Fibroblast of lung (primary cell): ENCODE results near the gene RAB8B. TPM values are rescaled to one million over a fixed set of nuclear protein-coding genes. Genes with fewer than 3 reads are reported as not detected.
A peak's percentile ranks its signal among the peaks of the same experiment; 100 is the strongest.

Experiments
- DNase-seq, 2 donors: peaks; one replicate each; pipeline versions ENCODE4 v3.0.0 to v3.0.0-alpha.2; 2010; ENCODE audit warnings: low read depth in 2 of 2
- H2AFZ ChIP-seq: 2 replicates; pipeline ENCODE4 v1.5.1; 2012; ENCODE audit warnings: low read length, control low read depth, inconsistent platforms
- H3K27ac ChIP-seq: 2 replicates; pipeline ENCODE4 v1.5.1; 2011; ENCODE audit warnings: low read length, control low read depth; ENCODE audit not compliant: insufficient read depth
- H3K27me3 ChIP-seq: 2 replicates; pipeline ENCODE4 v1.5.1; 2011; ENCODE audit warnings: mild to moderate bottlenecking, low read length; ENCODE audit not compliant: control insufficient read depth, insufficient read depth
- H3K36me3 ChIP-seq: 2 replicates; pipeline ENCODE4 v1.5.1; 2011; ENCODE audit warnings: low read length; ENCODE audit not compliant: control insufficient read depth, insufficient read depth
- H3K4me1 ChIP-seq: 2 replicates; pipeline ENCODE4 v1.5.1; 2011; ENCODE audit warnings: low read length; ENCODE audit not compliant: control insufficient read depth, insufficient read depth; ENCODE audit errors: extremely low read depth
- H3K4me2 ChIP-seq: 2 replicates; pipeline ENCODE4 v1.5.1; 2011; ENCODE audit warnings: low read length, control low read depth; ENCODE audit not compliant: insufficient read depth; ENCODE audit errors: extremely low read depth
- H3K4me3 ChIP-seq, 4 experiments: fragments of 200-600 bp in 1 of 4; sonication (generic) in 1 of 4; replicated peaks in 1 of 4; 2 replicates each; pipeline ENCODE4 v1.5.1; 2011 to 2016; ENCODE audit warnings: low read length in 4 of 4, low read depth in 3 of 4, mild to moderate bottlenecking in 3 of 4, control low read depth in 2 of 4, inconsistent platforms in 1 of 4, mixed read lengths in 1 of 4; ENCODE audit not compliant: insufficient read depth in 1 of 4; ENCODE audit errors: control extremely low read depth in 1 of 4
- H3K79me2 ChIP-seq: 2 replicates; pipeline ENCODE4 v1.5.1; 2012; ENCODE audit warnings: mild to moderate bottlenecking, low read length, inconsistent platforms; ENCODE audit not compliant: control insufficient read depth, insufficient read depth
- H3K9ac ChIP-seq: 2 replicates; pipeline ENCODE4 v1.5.1; 2011; ENCODE audit warnings: mild to moderate bottlenecking, low read length, control low read depth; ENCODE audit not compliant: insufficient read depth
- H3K9me3 ChIP-seq: 2 replicates; pipeline ENCODE4 v1.5.1; 2012; ENCODE audit warnings: low read depth, low read length; ENCODE audit not compliant: control insufficient read depth, insufficient read depth
- H4K20me1 ChIP-seq: 2 replicates; pipeline ENCODE4 v1.5.1; 2011; ENCODE audit warnings: low read length; ENCODE audit not compliant: control insufficient read depth, insufficient read depth; ENCODE audit errors: extremely low read depth
- EZH2 ChIP-seq: IDR thresholded peaks from 2 replicates; pipeline ENCODE4 v1.5.1; 2012; ENCODE audit warnings: low read length, control low read depth, mild to moderate bottlenecking; ENCODE audit errors: missing control alignments
- polyA plus RNA-seq, 2 donors: library from polyadenylated mRNA; depleted of rRNA in 1 of 2; stranded (reverse) in 1 of 2; unstranded in 1 of 2; fragments of >200 nt; gene quantifications; 2 replicates each; pipeline ENCODE4 v1.2.1, GENCODE V29; 2011 to 2012; ENCODE audit warnings: missing spikeins in 1 of 2
- total RNA-seq: library from RNA; depleted of rRNA; stranded (reverse); fragments of >200 nt; gene quantifications from 2 replicates; pipeline ENCODE4 v1.2.1, GENCODE V29; 2014
- TF ChIP-seq, protein P1 (sequence below), 2 donors: IDR thresholded peaks in 1 of 2; conservative IDR thresholded peaks in 1 of 2; 1 replicate in 1 of 2; 2 replicates in 1 of 2; pipeline ENCODE4 v1.5.1; 2011 to 2012; ENCODE audit warnings: low read length in 2 of 2, control low read depth in 1 of 2, inconsistent platforms in 1 of 2, low read depth in 1 of 2, mild to moderate bottlenecking in 1 of 2

The RAB8B gene
- total and polyA plus RNA-seq, 2 donors (not counting 1 experiment from before 2014, with no cell fraction given): 107 to 111 TPM

DNA sequence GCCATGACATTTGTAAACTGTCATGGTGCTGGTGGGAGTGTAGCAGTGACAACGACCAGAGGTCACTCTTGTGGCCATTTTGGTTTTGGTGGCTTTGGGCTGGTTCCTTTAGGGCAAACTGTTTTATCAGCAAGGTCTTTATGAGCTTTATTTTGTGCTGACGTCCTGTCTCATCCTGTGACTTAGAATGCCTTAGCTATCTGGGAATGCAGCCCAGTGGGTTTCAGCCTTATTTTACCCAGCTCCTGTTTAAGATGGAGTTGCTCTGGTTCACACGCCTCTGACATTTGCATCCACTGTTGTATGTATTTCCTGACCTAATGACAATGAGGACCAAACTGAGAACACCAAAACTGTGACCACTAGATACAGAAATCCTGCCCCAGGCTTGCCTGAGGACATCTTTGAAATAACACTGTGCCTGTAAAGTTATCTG is 37.6 kb downstream of the RAB8B start:
- H3K27ac ChIP-seq: peak overlapping the region; percentile 9
- H3K9ac ChIP-seq: no peak overlapping the region
- no peak overlapping the region for H2AFZ ChIP-seq
- H3K9me3 ChIP-seq: no peaks in the 10 kb centered on the region
- no peaks in the 10 kb centered on the region for H3K36me3 ChIP-seq
- H3K27me3 ChIP-seq: no peaks in the 10 kb centered on the region
- peaks cover 6% of the 10 kb centered on the region for H3K4me1 ChIP-seq
- no peaks in the 10 kb centered on the region for H4K20me1 ChIP-seq
- no peak for TF ChIP-seq EZH2
- TF ChIP-seq, protein P1, sequence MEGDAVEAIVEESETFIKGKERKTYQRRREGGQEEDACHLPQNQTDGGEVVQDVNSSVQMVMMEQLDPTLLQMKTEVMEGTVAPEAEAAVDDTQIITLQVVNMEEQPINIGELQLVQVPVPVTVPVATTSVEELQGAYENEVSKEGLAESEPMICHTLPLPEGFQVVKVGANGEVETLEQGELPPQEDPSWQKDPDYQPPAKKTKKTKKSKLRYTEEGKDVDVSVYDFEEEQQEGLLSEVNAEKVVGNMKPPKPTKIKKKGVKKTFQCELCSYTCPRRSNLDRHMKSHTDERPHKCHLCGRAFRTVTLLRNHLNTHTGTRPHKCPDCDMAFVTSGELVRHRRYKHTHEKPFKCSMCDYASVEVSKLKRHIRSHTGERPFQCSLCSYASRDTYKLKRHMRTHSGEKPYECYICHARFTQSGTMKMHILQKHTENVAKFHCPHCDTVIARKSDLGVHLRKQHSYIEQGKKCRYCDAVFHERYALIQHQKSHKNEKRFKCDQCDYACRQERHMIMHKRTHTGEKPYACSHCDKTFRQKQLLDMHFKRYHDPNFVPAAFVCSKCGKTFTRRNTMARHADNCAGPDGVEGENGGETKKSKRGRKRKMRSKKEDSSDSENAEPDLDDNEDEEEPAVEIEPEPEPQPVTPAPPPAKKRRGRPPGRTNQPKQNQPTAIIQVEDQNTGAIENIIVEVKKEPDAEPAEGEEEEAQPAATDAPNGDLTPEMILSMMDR (conservative IDR thresholded peaks at IDR 0.05 in 1 of 2, IDR thresholded peaks at IDR 0.05 in 1 of 2; ENCODE audit: low read depth in 1 of 2, low read length in 2 of 2): no peak
- DNase-seq: no peak
- H3K79me2 ChIP-seq: peaks cover 9% of the 10 kb centered on the region
- no peak overlapping the region for H3K4me3 ChIP-seq
- H3K4me2 ChIP-seq: no peak overlapping the region

DNA sequence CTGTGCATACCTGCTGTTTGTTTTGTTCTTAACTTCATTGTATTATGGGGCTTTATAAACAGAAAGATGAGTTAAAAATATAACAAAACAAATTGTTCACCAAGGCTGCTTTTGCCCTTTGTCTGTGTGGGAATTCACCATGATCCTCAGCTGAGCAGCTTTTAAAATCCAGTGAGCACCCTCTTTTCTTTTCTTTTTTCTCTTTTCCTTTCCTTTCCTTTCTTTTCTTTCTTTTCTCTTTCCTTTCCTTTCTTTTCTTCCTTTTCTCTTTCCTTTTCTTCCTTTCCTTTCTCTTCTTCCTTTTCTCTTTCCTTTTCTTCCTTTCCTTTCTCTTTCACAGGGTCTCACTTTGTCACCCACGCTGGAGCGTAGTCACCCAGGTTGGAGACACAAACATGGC is 38.3 kb downstream of the RAB8B start:
- Histone ChIP-seq H3K36me3 (no peaks in the 10 kb centered on the region), H3K79me2 (peaks cover 10% of the 10 kb centered on the region)
- no peak for TF ChIP-seq EZH2
- TF ChIP-seq, protein P1 (conservative IDR thresholded peaks at IDR 0.05 in 1 of 2, IDR thresholded peaks at IDR 0.05 in 1 of 2; ENCODE audit: low read depth in 1 of 2, low read length in 2 of 2): no peak

DNA sequence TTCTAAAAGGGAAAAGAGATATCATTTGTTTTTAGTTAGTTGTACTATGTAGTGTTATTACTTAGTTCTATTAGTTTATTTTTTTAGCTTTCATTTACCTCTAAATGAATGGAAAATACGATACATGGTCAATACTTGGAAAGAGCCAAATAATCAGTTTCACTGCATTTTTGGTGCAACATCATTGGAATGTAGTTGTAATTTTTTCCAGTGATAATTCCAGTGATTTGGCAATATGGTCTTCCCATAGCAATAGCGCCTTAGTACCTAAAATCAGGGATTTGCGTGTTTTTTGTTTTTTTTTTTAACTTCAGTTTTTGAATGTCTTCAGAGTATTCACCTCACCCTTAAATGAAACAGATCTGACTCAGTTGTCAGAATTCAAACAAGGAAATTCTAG is 41.8 kb downstream of the RAB8B start:
- H4K20me1 ChIP-seq: no peaks in the 10 kb centered on the region
- H3K9me3 ChIP-seq: no peaks in the 10 kb centered on the region
- H3K36me3 ChIP-seq: no peaks in the 10 kb centered on the region
- H3K4me1 ChIP-seq: peaks cover 31% of the 10 kb centered on the region
- TF ChIP-seq, protein P1 (conservative IDR thresholded peaks at IDR 0.05 in 1 of 2, IDR thresholded peaks at IDR 0.05 in 1 of 2; ENCODE audit: low read depth in 1 of 2, low read length in 2 of 2): no peak
- no peak for TF ChIP-seq EZH2
- H3K27ac ChIP-seq: no peak overlapping the region
- peaks cover 17% of the 10 kb centered on the region for H3K79me2 ChIP-seq
- no peaks in the 10 kb centered on the region for H3K27me3 ChIP-seq
- no peak for DNase-seq
- peak overlapping the region; percentile 44 for H3K4me2 ChIP-seq
- H3K9ac ChIP-seq: no peak overlapping the region
- H2AFZ ChIP-seq: no peak overlapping the region
- no peak overlapping the region for H3K4me3 ChIP-seq

More for the DNA sequence above, 38.3 kb downstream of the RAB8B start:
- Histone ChIP-seq H3K9ac (no peak overlapping the region), H4K20me1 (no peaks in the 10 kb centered on the region), H2AFZ (no peak overlapping the region), H3K9me3 (no peaks in the 10 kb centered on the region), H3K4me3 (no peak overlapping the region), H3K27ac (no peak overlapping the region), H3K27me3 (no peaks in the 10 kb centered on the region), H3K4me1 (peaks cover 9% of the 10 kb centered on the region), H3K4me2 (no peak overlapping the region)
- no peak for DNase-seq
